H9 (cell line): ENCODE measurements around the gene TMEM129. TPM values are rescaled to one million over a fixed set of nuclear protein-coding genes. Genes with fewer than 3 reads are reported as not detected.

Experiments used
- DNase-seq: peaks from one replicate; pipeline ENCODE4 v3.0.0-alpha.2; 2017
- H2AFZ ChIP-seq: one replicate; pipeline ENCODE4 v1.6.1; 2013; ENCODE audit warnings: mild to moderate bottlenecking, low read length, control low read depth, moderate library complexity
- H2AK5ac ChIP-seq: 2 replicates; pipeline ENCODE4 v1.6.1; 2013; ENCODE audit warnings: low read length, control low read depth, mixed read lengths; ENCODE audit not compliant: insufficient read length
- H2BK120ac ChIP-seq: one replicate; pipeline ENCODE4 v1.6.1; 2013; ENCODE audit warnings: low read depth, mild to moderate bottlenecking, low read length, control low read depth, inconsistent platforms; ENCODE audit not compliant: poor library complexity, severe bottlenecking
- H2BK12ac ChIP-seq: 2 replicates; pipeline ENCODE4 v1.6.1; 2013; ENCODE audit warnings: low read length, control low read depth, mixed read lengths, low read depth; ENCODE audit not compliant: insufficient read length
- H2BK15ac ChIP-seq: 2 replicates; pipeline ENCODE4 v1.6.1; 2013; ENCODE audit warnings: low read depth, low read length, control low read depth
- H2BK20ac ChIP-seq: one replicate; pipeline ENCODE4 v1.6.1; 2013; ENCODE audit warnings: low read depth, mild to moderate bottlenecking, low read length, control low read depth, inconsistent platforms; ENCODE audit not compliant: poor library complexity, severe bottlenecking
- H2BK5ac ChIP-seq: 2 replicates; pipeline ENCODE4 v1.6.1; 2013; ENCODE audit warnings: low read length, control low read depth, mixed read lengths; ENCODE audit not compliant: insufficient read length
- H3K14ac ChIP-seq: 2 replicates; pipeline ENCODE4 v1.6.1; 2013; ENCODE audit warnings: low read length, control low read depth; ENCODE audit not compliant: insufficient read depth
- H3K18ac ChIP-seq: 2 replicates; pipeline ENCODE4 v1.6.1; 2013; ENCODE audit warnings: low read depth, mild to moderate bottlenecking, mixed read lengths, low read length, control low read depth; ENCODE audit not compliant: insufficient read length
- H3K23ac ChIP-seq: 2 replicates; pipeline ENCODE4 v1.6.1; 2013; ENCODE audit warnings: low read length, control low read depth, mixed read lengths, low read depth; ENCODE audit not compliant: insufficient read length
- H3K23me2 ChIP-seq: 2 replicates; pipeline ENCODE4 v1.6.1; 2013; ENCODE audit warnings: low read depth, mild to moderate bottlenecking, mixed read lengths, low read length, control low read depth; ENCODE audit not compliant: insufficient read length, poor library complexity, severe bottlenecking
- H3K27ac ChIP-seq: 2 replicates; pipeline ENCODE4 v1.5.1; 2013; ENCODE audit warnings: low read length, control low read depth, mixed read lengths, low read depth; ENCODE audit not compliant: insufficient read length
- H3K27me3 ChIP-seq: 2 replicates; pipeline ENCODE4 v1.6.1; 2013; ENCODE audit warnings: low read length, control low read depth, inconsistent platforms; ENCODE audit not compliant: insufficient read depth
- H3K4ac ChIP-seq: 2 replicates; pipeline ENCODE4 v1.6.1; 2013; ENCODE audit warnings: low read depth, mild to moderate bottlenecking, control low read depth, inconsistent platforms, low read length, moderate library complexity
- H3K4me1 ChIP-seq: 2 replicates; pipeline ENCODE4 v1.6.1; 2013; ENCODE audit warnings: low read length, control low read depth, inconsistent platforms; ENCODE audit not compliant: insufficient read depth
- H3K4me2 ChIP-seq: 2 replicates; pipeline ENCODE4 v1.6.1; 2013; ENCODE audit warnings: low read length, control low read depth, mixed read lengths; ENCODE audit not compliant: insufficient read length, insufficient read depth
- H3K56ac ChIP-seq: 2 replicates; pipeline ENCODE4 v1.6.1; 2013; ENCODE audit warnings: low read depth, mild to moderate bottlenecking, mixed read lengths, low read length, control low read depth; ENCODE audit not compliant: insufficient read length
- H3K79me1 ChIP-seq: 2 replicates; pipeline ENCODE4 v1.6.1; 2013; ENCODE audit warnings: low read depth, mild to moderate bottlenecking, moderate library complexity, low read length, control low read depth, inconsistent platforms; ENCODE audit not compliant: insufficient read depth, poor library complexity, severe bottlenecking
- H3K79me2 ChIP-seq: 2 replicates; pipeline ENCODE4 v1.6.1; 2013; ENCODE audit warnings: low read length, control low read depth, inconsistent platforms; ENCODE audit not compliant: insufficient read depth
- H3K9ac ChIP-seq: 2 replicates; pipeline ENCODE4 v1.6.1; 2013; ENCODE audit warnings: low read length, control low read depth, mixed read lengths; ENCODE audit not compliant: insufficient read length; ENCODE audit errors: extremely low read depth
- H3K9me3 ChIP-seq: one replicate; pipeline ENCODE4 v1.6.1; 2013; ENCODE audit warnings: low read depth, low read length, inconsistent platforms; ENCODE audit not compliant: control insufficient read depth
- H3T11ph ChIP-seq: one replicate; pipeline ENCODE4 v1.6.1; 2013; ENCODE audit warnings: mild to moderate bottlenecking, low read length, control low read depth, inconsistent platforms
- H4K20me1 ChIP-seq: one replicate; pipeline ENCODE4 v1.6.1; 2013; ENCODE audit not compliant: control insufficient read depth, insufficient read length, insufficient read depth
- H4K5ac ChIP-seq: 2 replicates; pipeline ENCODE4 v1.6.1; 2013; ENCODE audit warnings: low read depth, mild to moderate bottlenecking, mixed read lengths, low read length, control low read depth; ENCODE audit not compliant: insufficient read length
- H4K8ac ChIP-seq: replicated peaks from 2 replicates; pipeline ENCODE4 v1.6.1; 2013; ENCODE audit warnings: low read length, control low read depth, mixed read lengths, low read depth; ENCODE audit not compliant: insufficient read length
- H4K91ac ChIP-seq: 2 replicates; pipeline ENCODE4 v1.6.1; 2013; ENCODE audit warnings: low read depth, mild to moderate bottlenecking, moderate library complexity, mixed read lengths, low read length, control low read depth; ENCODE audit not compliant: insufficient read length
- H3K27ac Mint-ChIP-seq, 3 experiments: 2 replicates in 2 of 3; 3 replicates in 1 of 3; pipeline ENCODE4 v1.8.0; 2020 to 2021; ENCODE audit warnings: mixed read lengths in 3 of 3, mild to moderate bottlenecking in 1 of 3, moderate library complexity in 1 of 3
- H3K27me3 Mint-ChIP-seq: 2 replicates; pipeline ENCODE4 v1.8.0; 2021; ENCODE audit warnings: low read depth, mild to moderate bottlenecking, moderate library complexity, mixed read lengths
- H3K36me3 Mint-ChIP-seq, 3 experiments: 2 replicates in 2 of 3; 3 replicates in 1 of 3; pipeline ENCODE4 v1.8.0; 2020 to 2021; ENCODE audit warnings: low read depth in 3 of 3, mixed read lengths in 3 of 3; ENCODE audit not compliant: insufficient read depth in 1 of 3
- H3K4me1 Mint-ChIP-seq, 2 experiments: 2 replicates each; pipeline ENCODE4 v1.8.0; 2020; ENCODE audit warnings: mixed read lengths in 2 of 2
- H3K4me3 Mint-ChIP-seq, 2 experiments: 2 replicates in 1 of 2; 3 replicates in 1 of 2; pipeline ENCODE4 v1.8.0; 2020 to 2021; ENCODE audit warnings: mild to moderate bottlenecking in 2 of 2, mixed read lengths in 2 of 2, moderate library complexity in 1 of 2
- H3K9me3 Mint-ChIP-seq, 2 experiments: 2 replicates in 1 of 2; 3 replicates in 1 of 2; pipeline ENCODE4 v1.8.0; 2020; ENCODE audit warnings: mild to moderate bottlenecking in 2 of 2, mixed read lengths in 2 of 2, moderate library complexity in 1 of 2
- CTCF ChIP-seq: fragments of 200-600 bp; sonication (generic); conservative IDR thresholded peaks from 3 replicates; pipeline ENCODE4 v1.8.0; 2021; ENCODE audit warnings: antibody characterized with exemption, mild to moderate bottlenecking
- whole genome bisulfite sequencing: extraction: QIAGEN DNeasy Blood & Tissue Kit; methylation state at CpG from one replicate; pipeline ENCODE4 v1.1.7; 2013; ENCODE audit warnings: missing lambda C conversion rate, low lambda C conversion rate, mixed read lengths; ENCODE audit not compliant: insufficient read length; ENCODE audit errors: extremely low coverage; 5-methylcytosine and 5-hydroxymethylcytosine counted together
- total RNA-seq: library from RNA; stranded (reverse); gene quantifications from 2 replicates; pipeline ENCODE4 v1.2.1, GENCODE V29; 2021

The TMEM129 gene
- total RNA-seq, 1 experiment from 2014 or later = 27.3 TPM

DNA sequence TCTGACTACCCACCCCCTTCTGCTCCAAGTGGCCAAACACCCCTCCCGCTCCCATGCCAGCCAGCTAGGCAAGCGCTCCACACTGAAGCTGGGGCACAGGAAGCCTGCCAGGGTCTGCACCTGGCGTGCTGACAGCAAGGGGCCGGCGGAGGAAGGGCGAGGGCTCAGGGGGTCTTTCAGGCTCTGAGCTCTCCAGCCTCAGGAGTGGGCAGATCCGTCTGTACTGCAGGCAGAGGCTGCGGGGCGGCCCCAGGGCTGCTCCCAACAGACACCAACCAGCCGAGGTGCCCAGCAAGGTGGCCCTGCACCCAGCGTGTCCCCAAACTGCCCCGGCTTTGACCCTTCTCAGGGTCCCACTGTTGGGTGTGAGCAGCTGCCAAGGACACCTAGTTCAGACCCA lies 51.9 kb downstream of the TMEM129 start:
- no peaks in the 10 kb centered on the region for H3K79me1 ChIP-seq
- no peak overlapping the region for H2BK5ac ChIP-seq
- no peak overlapping the region for H2BK15ac ChIP-seq
- H2BK120ac ChIP-seq = no peak overlapping the region
- DNase-seq = no peak
- no peak overlapping the region for H3K27ac ChIP-seq
- no peak overlapping the region for H2BK12ac ChIP-seq
- H3K4ac ChIP-seq = no peak overlapping the region
- H3K9ac ChIP-seq = no peak overlapping the region
- H3K23ac ChIP-seq = no peak overlapping the region
- H3K9me3 ChIP-seq = no peaks in the 10 kb centered on the region
- H4K20me1 ChIP-seq = no peaks in the 10 kb centered on the region
- no peak overlapping the region for H3T11ph ChIP-seq
- H3K23me2 ChIP-seq = no peaks in the 10 kb centered on the region
- Mint-ChIP-seq H3K9me3 (no peaks in the 10 kb centered on the region), H3K27me3 (peaks cover 2% of the 10 kb centered on the region), H3K36me3 (0 out of 7 replicates have a peak, but pooled peaks cover 0 to 2% (median 0%) of the 10 kb centered on the region in 3 experiments), H3K27ac (no peak overlapping the region), H3K4me3 (no peak overlapping the region), H3K4me1 (peaks cover 7 to 11% of the 10 kb centered on the region in 2 experiments)
- no peaks in the 10 kb centered on the region for H3K4me1 ChIP-seq
- no peak overlapping the region for H2AFZ ChIP-seq
- no peak overlapping the region for H3K4me2 ChIP-seq
- TF ChIP-seq CTCF = no peak
- no peak overlapping the region; the same call in 1 of the 2 replicates for H3K14ac ChIP-seq
- H4K91ac ChIP-seq = no peak overlapping the region
- WGBS = no CpG with 5 or more reads among the region's 12 CpGs
- no peaks in the 10 kb centered on the region for H3K27me3 ChIP-seq
- no peak overlapping the region for H4K8ac ChIP-seq
- no peak overlapping the region for H4K5ac ChIP-seq
- H3K56ac ChIP-seq = no peak overlapping the region
- H2AK5ac ChIP-seq = no peak overlapping the region
- no peak overlapping the region for H2BK20ac ChIP-seq
- no peak overlapping the region for H3K18ac ChIP-seq
- no peaks in the 10 kb centered on the region for H3K79me2 ChIP-seq
